HG03159 (cell line): Measurements from ENCODE around the gene SRD5A1.

Experiments
- ATAC-seq: cut with Tn5 transposase; IDR thresholded peaks from one replicate; pipeline ENCODE4 v1.9.1; 2021; ENCODE audit warnings: mild to moderate bottlenecking, moderate library complexity; ENCODE audit not compliant: unreplicated experiment

Gene SRD5A1

DNA sequence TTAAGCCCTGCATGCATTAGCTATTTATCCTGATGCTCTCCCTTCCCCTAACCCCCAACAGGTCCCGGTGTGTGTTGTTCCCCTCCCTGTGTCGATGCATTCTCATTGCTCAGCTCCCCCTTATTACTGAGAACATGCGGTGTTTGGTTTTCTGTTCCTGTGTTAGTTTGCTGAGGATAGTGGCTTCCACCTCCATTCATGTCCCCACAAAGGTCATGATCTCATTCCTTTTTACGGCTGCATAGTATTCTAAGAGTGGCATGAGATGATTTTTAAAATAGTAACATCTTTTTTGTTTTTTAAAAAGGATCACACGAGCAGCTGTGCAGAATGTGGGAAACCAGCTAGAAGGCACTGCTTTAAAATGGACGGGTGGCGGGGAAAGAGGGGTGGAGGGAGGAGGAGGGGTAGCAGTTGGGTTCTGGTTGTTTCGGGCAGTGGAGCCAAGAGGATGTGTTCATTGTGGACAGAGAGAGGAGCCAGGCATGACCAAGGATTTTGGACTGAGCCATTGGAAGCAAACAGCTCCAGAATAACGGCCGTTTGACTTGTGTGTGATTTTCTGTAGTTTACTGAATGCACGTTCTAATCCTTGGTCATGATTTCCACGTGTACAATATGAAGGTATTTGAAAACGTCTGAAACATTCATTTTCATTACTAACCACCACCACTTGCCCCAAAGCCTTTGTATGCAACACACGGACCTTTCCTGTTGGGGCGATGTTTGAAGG lies 78.3 kb downstream of the SRD5A1 start:
- peak; percentile 26 for ATAC-seq

DNA sequence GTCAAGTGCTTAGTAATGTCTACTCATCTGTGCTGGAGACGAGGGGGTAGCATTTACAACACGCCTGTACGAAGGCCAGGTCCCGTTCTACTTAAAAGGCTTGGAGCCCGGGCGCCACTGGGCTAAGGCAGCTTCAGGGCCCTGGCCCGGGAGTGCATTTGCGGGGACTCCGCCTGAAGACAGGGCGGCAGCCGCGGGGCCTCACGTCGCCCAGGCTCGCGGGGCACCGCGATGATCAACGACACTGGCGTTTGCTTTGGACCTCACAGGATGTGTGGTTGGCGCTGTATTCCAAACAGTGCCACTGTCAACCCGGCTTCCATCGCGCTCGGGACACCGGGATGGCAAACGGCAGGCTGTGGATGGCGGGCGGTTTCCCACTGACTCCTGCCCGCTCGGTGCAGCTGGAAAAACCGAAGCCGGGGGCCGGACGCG lies 78.9 kb downstream of the SRD5A1 start:
- ATAC-seq = peak; percentile 16

DNA sequence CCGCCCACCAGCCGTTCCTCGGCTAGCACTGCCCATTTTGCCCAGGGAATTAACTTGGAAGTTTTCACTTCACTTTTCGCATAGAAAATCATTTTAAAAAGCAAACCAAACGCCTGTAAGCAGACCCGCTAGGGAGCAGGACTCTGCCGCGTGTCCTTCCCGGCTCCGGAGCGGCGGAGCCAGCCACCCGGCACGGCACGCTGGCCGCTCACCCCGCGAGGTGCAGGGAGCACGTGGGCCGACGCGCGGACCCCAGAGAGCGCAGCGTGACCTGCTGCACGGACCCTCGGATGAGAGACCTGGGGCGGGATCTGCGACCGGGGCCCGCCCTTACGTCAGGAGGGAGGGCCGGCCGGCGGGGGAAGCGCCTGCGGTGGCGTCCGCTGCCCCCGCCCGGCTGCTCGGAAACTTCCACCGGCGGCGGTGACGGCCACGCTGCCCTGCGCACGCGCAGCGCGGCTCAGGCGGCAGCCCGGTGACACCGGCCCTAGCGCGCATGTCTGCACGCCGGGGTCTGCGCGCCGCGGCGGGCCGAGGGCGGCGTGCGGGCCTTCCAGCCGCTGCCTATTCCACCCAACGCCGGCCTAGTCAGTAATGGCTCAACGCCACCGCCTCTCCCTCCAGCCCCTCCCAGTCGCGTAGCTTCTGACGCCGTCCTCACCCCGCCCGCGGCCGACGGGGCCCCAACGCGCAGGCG lies 79.5 kb downstream of the SRD5A1 start:
- peak; percentile 64 for ATAC-seq

DNA sequence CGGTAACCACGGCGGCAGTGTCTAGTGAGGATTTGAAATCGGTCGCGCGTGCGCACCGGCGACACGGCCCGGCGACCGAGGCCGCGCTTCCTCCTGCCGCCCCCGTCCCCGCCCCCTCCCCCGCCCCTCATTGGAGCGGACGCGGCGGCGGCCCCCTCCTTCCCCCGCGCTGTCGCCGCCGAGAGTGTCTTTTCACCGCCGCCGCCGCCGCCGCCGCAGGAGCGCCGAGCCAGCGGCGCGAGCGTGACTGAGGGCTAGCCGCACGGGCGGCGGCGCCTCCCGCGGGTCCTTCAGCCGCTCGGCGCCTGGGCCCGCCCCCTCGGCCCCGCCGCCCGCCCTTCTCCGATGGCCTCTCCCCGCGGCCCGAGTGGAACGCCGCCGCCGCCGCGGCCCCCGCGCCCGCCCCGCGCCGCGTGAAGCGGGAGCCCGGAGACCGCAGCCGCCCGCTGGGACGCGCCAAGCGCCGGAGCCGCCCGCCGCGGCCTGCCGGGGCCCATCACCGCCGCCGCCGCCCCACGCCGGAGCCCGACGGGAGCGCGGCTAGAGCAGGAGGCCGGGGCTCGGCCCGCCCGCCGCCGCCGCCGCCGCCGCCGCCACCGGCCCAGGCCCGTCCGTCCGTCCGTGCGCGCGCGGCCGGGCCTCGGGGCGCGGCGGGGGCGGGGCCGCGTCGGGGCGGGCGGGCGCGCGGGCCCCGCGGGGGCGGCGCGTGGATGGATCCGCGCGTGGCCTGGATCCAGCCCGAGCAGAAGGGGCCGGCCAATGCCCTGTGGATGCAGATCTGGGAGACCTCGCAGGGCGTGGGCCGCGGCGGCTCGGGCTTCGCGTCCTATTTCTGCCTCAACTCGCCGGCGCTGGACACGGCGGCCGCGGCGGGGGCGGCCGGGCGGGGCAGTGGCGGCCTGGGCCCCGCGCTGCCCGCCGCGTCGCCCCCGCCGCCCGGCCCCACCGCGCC lies 80.3 kb downstream of the SRD5A1 start, which contains the start of gene TENT4A:
Gene TENT4A (plus strand): TSS at position 159 of the 952 bp plus-strand sequence. CDS start 552 bp downstream, at position 711.
- ATAC-seq = peak; percentile 10

DNA sequence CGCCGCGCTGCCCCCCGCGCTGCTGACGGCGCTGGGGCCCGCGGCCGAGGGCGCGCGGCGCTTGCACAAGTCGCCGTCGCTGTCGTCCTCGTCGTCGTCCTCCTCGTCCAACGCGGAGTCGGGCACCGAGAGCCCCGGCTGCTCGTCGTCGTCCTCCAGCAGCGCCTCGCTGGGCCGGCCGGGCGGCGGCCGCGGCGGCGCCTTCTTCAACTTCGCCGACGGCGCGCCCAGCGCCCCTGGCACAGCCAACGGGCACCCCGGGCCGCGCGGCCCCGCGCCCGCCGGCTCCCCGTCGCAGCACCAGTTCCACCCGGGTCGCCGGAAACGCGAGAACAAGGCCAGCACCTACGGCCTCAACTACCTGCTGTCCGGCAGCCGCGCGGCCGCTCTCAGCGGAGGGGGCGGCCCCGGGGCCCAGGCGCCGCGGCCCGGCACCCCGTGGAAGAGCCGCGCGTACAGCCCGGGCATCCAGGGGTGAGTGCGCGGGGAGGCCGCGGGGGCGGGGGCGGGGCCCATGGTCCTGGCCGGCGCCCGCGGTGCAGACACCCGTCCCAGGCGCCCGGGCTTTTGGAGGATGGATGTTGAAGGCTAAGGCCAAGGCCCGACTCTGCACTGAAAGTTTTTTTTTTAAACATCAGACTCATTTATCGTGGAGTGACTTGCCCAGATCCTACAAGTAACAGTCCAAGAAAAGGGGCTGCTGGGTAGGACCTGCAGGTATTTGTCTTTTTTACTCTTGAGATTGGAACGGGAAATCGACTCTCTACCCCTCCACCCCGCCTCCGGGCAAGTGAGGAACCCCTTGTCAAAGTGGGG lies 81.2 kb downstream of the SRD5A1 start:
- ATAC-seq = no peak

DNA sequence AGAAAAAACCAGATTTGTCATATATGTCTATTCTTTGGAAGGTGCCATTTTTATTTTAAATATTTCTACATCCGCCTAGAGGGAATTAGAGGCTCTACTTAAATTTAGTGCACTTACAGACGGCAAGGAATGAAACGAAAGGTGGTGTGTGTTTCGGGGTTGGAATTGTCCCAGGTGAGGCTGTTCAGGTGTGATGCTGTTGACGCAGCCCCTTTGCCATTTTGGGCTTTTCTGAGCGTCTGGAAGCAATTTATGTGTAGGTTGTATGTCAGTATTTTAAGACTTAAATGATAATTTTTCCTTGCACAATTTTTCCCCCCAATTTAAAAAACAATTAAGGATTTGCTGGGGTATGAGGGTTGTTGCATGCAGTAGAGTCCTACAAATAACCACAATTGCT lies 82.0 kb downstream of the SRD5A1 start:
- ATAC-seq = no peak

DNA sequence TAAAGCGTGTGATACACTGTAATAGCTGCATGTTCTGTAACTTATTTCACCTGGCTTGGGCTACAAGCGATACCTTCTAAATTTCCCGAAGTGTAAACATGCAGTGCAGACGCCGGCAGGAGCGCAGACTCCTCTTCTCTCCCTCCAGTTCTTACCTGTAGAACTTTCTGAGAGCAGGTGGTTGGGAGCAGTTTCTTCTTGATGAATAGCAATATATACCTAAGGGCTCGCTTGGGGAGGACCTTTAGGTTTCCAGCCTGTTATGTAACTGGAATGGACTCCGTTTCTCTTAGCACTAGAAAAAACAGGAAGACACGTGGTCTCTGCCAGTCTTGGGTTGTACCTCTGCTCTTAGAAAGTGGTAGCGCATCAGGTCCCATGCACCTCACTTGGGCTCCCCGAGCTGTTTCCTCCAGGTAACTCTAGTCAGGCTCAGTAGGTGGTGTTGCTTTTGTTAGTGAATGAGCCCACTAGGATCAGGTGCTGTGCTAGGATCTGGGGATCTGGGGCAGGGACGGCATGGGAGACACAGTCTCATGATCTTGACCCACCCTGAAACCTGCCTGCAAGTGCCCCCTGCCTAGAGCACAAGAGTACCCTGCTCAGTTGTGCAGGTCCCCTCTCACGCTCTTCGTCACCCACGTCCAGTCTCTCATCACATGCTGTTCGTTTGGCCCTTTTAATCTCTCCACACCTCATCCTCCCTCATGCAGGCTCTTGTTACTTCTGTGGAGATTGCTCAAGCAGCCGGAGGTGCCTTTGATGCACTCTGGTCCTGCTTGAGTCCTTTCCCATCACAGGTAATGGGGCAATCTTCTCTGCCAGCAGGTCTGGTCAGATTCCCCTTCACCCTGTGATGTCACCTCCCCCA lies 82.8 kb downstream of the SRD5A1 start:
- ATAC-seq = no peak

DNA sequence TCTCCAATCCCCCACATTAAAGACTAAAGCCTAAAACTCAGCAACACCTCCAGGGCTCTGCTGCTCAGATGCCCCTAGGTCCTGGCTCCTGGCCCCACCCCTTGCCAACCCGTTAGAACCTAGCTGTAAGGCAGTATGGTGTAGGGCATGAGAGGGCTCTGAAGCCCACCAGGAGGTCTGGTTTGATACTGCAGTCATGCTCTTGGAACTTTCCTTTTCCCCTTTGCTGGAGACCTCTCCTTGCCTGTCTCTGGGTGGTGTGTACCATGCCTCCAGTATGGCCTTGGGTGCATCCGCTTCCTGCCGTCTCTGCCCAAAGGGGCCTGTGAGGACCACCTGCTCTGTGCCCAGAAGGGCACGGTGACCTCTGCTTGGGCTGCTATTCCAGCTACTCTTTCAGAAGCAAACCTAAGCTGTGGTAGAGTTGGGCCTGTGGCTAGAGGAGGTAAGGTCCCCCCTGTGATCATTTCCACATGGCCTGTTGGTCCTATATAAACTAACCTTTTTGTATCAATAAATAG lies 83.4 kb downstream of the SRD5A1 start:
- no peak for ATAC-seq

DNA sequence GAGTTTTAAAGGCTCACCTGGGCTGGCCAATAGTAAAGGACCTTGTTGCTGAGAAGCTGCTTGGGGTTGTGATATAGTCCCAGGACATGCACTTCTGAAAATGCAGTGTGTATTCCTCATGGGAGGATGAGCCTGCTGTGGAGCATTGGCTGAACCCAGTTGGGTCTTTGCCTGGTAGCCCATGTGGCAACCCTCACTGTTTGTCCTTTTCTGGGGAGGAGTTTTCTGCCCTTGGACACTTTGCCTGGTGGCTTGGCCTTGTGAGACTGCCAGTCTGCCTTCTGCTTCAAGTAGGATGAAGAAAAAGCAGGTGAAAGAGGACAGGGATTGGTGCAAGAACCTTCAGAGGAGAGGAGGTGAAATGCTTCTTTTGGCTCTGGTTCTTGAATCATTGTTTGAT lies 84.0 kb downstream of the SRD5A1 start:
- ATAC-seq = no peak

DNA sequence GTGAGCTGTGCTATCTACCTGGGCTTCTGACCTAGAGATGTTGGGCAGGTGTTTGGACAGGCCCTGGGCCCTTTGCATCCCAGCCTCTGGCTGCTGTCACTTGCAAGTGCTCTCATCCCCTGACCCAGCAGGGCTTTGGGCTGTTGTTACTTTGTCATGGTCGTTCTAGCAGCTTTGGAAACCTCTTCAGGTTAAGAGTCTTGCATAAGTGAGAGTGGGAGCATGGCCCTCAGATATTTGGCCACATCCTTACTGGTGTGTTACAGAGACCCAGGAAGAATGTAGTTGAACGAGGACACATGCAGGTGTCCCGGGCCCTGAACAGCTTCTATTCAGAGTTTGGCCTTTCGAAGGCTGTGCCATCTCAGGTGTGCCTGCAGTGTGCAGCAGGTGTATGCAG lies 84.4 kb downstream of the SRD5A1 start:
- no peak for ATAC-seq

DNA sequence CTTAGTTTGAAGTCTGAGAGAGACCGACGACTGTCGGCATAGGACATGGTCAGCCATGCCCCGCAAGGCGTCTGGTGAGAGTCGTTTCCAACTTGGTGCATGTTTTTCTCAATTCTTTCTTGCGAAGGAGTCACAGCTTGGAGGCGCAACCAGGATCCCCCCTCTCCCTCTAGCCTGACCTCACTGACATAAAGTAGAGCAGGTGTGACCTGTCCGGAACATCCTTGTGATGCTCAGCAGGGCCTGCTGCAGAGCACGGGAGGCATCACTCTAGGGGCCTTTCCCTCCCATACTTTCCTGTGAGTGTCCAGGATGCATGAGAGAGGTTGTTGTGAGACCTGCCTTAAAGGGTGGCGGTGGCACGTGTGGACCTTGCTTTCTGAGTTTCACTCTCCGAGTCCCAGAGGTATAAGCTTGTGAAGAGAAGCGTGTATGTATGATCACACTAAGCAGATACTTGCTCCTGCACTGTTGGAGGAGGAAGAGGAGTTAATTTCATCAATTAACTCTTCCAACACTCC lies 85.0 kb downstream of the SRD5A1 start:
- no peak for ATAC-seq

DNA sequence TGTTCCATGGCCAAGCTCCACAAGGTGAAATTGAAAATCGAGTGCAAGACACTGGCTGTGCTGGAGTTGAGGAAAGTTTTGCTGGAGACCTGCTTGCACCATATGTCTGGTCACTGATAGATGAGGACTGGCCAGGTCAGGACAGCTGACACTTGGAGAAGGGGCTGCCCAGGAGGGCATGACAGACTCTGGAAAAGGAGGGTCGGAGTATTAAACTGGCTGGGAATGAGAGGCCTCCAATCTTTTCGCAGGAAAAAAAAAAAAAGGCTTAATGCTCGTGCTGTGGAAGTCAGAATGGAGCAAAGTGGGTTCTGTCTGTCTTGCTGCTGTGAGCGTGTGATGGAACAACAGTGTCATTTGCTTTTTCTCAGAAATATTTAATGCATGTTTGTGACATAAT lies 85.5 kb downstream of the SRD5A1 start:
- no peak for ATAC-seq

DNA sequence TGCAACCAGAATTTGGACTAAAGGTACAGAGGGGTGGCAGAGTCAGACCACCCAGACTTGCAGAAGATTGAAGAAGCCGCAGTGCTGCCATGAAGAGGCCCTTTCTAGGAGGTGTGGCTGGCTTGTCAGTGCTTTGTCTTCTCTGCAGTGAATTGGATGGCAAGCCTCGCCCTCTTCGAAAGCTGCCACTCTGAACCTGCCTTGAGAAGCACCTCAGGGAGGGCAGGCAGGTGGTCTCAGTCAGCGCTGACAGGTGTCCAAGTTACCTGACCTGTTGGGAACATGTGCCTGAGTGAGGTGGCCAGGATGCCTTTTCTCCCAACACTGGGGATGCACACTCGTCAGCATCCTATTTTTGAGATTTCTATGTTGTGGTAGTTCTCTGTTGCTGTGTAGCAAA lies 86.2 kb downstream of the SRD5A1 start:
- no peak for ATAC-seq

DNA sequence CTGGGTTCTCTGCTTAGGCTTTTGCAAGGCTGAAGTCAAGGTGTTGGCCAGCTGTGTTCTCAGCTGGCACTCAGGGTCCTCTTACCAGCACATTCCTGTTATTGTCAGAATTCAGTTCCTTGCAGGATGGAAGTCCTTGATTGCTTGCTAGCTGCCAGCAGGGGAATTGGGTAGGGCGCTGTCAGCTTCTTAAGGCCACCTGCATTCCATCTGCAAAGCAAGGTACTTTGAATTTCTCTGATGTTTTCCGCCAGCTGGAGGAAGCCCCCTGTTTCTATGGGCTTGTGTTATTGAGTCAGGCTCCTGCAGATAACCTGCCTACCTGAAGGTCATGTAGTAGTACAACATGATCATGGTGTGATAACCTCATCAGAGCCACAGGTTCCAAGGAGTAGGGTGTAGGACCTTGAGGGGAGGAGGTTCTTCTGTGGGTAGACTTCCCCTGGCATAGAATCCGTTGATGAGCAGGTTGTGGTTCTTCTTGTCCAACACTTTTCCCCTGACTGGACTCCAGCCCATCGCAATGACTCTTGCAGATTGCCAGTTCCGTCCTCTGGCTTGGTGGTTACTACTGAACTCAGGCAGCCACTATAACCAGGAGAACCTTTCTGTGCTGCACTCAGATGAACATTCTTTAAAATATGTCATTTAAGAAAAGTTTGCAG lies 86.8 kb downstream of the SRD5A1 start:
- no peak for ATAC-seq

DNA sequence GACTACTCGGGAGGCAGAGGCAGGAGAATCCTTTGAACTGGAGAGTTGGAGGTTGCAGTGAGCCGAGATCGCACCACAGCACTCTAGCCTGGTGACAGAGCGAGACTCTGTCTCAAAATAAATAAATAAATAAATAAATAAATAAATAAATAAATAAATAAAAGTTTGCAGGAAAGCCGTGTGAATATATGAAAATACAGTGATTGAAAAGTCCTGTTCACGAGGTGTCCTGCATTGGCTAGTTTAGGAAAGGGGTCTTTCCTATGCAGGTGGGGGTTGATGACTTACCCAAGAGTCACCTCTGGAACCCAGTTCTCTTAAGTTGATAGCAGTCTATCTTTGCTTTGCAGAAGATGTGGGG lies 87.3 kb downstream of the SRD5A1 start:
- ATAC-seq = no peak

DNA sequence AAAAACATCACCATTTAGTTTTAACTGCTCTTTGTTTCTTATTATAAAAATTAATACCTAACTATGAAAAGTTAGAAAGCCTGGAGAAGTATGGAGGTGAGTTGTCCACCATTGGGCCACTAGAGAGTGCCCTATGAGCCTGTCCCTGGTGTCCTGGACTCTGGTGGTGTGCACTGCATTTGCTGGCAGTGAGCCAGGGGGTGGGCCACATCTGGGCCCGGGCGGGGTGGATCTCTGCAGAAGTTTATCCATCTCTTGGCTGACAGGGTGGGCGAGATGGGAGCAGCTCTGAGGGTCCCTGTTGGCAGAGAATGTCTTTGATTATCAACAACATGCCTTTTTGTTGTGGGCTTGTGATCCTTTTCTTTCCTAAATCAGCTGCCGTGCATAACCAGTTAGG lies 88.2 kb downstream of the SRD5A1 start:
- ATAC-seq = no peak

DNA sequence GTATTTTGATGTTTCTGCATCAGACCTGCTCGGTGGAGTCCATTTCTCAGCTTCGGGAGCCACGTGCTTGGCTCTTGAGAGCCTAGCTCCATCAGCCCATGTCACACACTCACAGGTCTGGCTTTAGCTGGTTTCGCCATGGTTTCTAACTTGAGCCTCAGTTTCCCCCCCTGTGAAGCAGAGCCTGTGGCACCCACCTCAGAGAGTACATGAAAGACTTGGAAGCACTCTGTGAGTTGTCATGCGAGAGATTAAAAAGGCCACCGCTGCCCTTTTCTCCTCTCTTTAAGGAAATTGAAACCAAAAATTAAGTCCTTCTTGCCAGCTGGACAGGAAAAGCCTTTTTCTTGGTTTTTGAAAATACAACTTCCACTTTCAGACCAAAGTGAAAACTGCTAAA lies 88.8 kb downstream of the SRD5A1 start:
- peak; percentile 45 for ATAC-seq

DNA sequence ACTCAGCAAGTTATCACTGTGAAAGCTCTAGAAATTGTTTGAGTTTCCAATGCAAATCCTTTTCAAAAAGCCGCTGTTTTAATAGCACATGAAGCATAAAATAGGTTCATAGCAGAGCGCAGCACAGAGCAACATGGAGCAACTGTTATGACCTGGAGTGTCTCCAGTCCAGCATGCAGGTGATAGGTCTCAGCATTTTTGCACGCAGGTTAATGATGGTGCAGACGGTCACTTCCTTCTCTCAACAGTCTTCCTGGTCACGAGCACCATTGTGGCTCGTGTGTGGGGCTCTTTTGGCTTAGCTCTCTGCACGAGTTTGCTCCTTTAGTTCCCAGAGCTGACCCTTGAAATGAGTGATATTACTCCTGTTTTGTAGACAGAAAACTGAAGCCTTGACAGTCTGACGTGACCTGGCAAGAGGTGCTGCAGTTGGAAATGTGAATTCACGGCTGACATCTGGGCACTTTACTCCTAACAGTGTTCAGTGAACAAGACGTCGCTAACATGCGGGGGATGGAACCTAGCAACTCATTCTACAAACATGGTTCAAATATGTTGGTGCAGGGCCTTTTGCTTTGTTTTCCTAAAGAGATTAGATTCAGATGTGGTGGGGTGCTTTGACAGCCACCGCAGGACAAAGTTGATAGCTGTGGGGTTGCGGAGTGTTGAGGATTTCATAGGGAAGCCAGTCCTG lies 90.0 kb downstream of the SRD5A1 start:
- ATAC-seq = no peak
